Astrocyte (in vitro differentiated cells and primary cell): ENCODE results near the gene CDH26. TPM values are rescaled to one million over a fixed set of nuclear protein-coding genes. Genes with fewer than 3 reads are reported as not detected.

ENCODE experiments used
- DNase-seq: peaks from one replicate; pipeline ENCODE4 v3.0.0-alpha.2; 2010; ENCODE audit warnings: low read depth
- FAIRE-seq: peaks from 2 replicates; lab custom pipeline; 2011; peaks lifted over from hg19 to GRCh38; lab: Jason Lieb, UNC
- H2AFZ ChIP-seq: 2 replicates; pipeline ENCODE4 v1.6.0; 2012; ENCODE audit warnings: low read depth, low read length, inconsistent platforms
- H3K27ac ChIP-seq: 2 replicates; pipeline ENCODE4 v1.5.1; 2011; ENCODE audit warnings: low read depth, low read length, inconsistent platforms
- H3K27me3 ChIP-seq: 2 replicates; pipeline ENCODE4 v1.6.0; 2011; ENCODE audit warnings: low read length, inconsistent platforms; ENCODE audit not compliant: insufficient read depth
- H3K36me3 ChIP-seq: 2 replicates; pipeline ENCODE4 v1.5.1; 2011; ENCODE audit warnings: low read length, inconsistent platforms; ENCODE audit not compliant: insufficient read depth
- H3K4me1 ChIP-seq: 2 replicates; pipeline ENCODE4 v1.5.1; 2011; ENCODE audit warnings: low read length, inconsistent platforms; ENCODE audit not compliant: insufficient read depth
- H3K4me2 ChIP-seq: 2 replicates; pipeline ENCODE4 v1.6.0; 2012; ENCODE audit warnings: low read length, inconsistent platforms
- H3K4me3 ChIP-seq: 2 replicates; pipeline ENCODE4 v1.5.1; 2011; ENCODE audit warnings: low read depth, mild to moderate bottlenecking, low read length, inconsistent platforms; ENCODE audit not compliant: insufficient read depth
- H3K79me2 ChIP-seq: 2 replicates; pipeline ENCODE4 v1.6.0; 2012; ENCODE audit warnings: mild to moderate bottlenecking, low read length, inconsistent platforms; ENCODE audit not compliant: insufficient read depth
- H3K9ac ChIP-seq: 2 replicates; pipeline ENCODE4 v1.6.0; 2012; ENCODE audit warnings: mild to moderate bottlenecking, low read length, inconsistent platforms
- H3K9me3 ChIP-seq: 2 replicates; pipeline ENCODE4 v1.5.1; 2012; ENCODE audit warnings: low read depth, mild to moderate bottlenecking, low read length, inconsistent platforms; ENCODE audit not compliant: insufficient read depth
- H4K20me1 ChIP-seq: 2 replicates; pipeline ENCODE4 v1.6.0; 2012; ENCODE audit warnings: low read length, inconsistent platforms; ENCODE audit not compliant: insufficient read depth
- H3K27ac Mint-ChIP-seq: one replicate; pipeline ENCODE4 v1.8.0; 2021; ENCODE audit warnings: mild to moderate bottlenecking, mixed read lengths; ENCODE audit not compliant: unreplicated experiment
- H3K27me3 Mint-ChIP-seq: one replicate; pipeline ENCODE4 v1.8.0; 2021; ENCODE audit warnings: low read depth, mixed read lengths; ENCODE audit not compliant: unreplicated experiment
- H3K36me3 Mint-ChIP-seq: one replicate; pipeline ENCODE4 v1.8.0; 2021; ENCODE audit warnings: low read depth, mixed read lengths; ENCODE audit not compliant: unreplicated experiment
- H3K4me1 Mint-ChIP-seq: one replicate; pipeline ENCODE4 v1.8.0; 2021; ENCODE audit warnings: low read depth, mixed read lengths; ENCODE audit not compliant: unreplicated experiment
- H3K4me3 Mint-ChIP-seq: one replicate; pipeline ENCODE4 v1.8.0; 2021; ENCODE audit warnings: mild to moderate bottlenecking, moderate library complexity, mixed read lengths; ENCODE audit not compliant: unreplicated experiment
- H3K9me3 Mint-ChIP-seq: one replicate; pipeline ENCODE4 v1.8.0; 2021; ENCODE audit warnings: mild to moderate bottlenecking, mixed read lengths; ENCODE audit not compliant: unreplicated experiment
- CTCF ChIP-seq: IDR thresholded peaks from 2 replicates; pipeline ENCODE4 v1.5.1; 2011; ENCODE audit warnings: low read depth, mild to moderate bottlenecking, inconsistent platforms, low read length, moderate library complexity; ENCODE audit not compliant: insufficient read depth
- EZH2 ChIP-seq: IDR thresholded peaks from 2 replicates; pipeline ENCODE4 v1.6.1; 2012; ENCODE audit warnings: mild to moderate bottlenecking, low read length, inconsistent platforms; ENCODE audit not compliant: insufficient read depth
- total RNA-seq: library from RNA; stranded (reverse); gene quantifications from 2 replicates; pipeline ENCODE4 v1.2.1, GENCODE V29; 2021

CDH26 gene
- total RNA-seq, 1 donor from 2014 or later = 0.34 TPM

- Histone ChIP-seq H3K4me2 (no peak overlapping the region), H3K4me1 (peaks cover 3% of the 10 kb centered on the region), H3K4me3 (no peak overlapping the region), H3K79me2 (no peaks in the 10 kb centered on the region), H3K27me3 (no peaks in the 10 kb centered on the region), H3K27ac (no peak overlapping the region), H3K36me3 (no peaks in the 10 kb centered on the region), H3K9ac (no peak overlapping the region), H3K9me3 (no peaks in the 10 kb centered on the region), H4K20me1 (no peaks in the 10 kb centered on the region), H2AFZ (no peak overlapping the region)
- Mint-ChIP-seq H3K9me3 (peaks cover 3% of the 10 kb centered on the region), H3K27me3 (peaks cover 4% of the 10 kb centered on the region), H3K36me3 (no peaks in the 10 kb centered on the region), H3K4me3 (no peak overlapping the region), H3K4me1 (peaks cover 14% of the 10 kb centered on the region), H3K27ac (no peak overlapping the region)
- DNase-seq (no peak), FAIRE-seq (no peak)
- TF ChIP-seq EZH2 (no peak), CTCF (no peak)
Measured at GRCh38 chr20:60046860-60047259, 88.6 kb downstream of the CDH26 start.

- DNase-seq (no peak), FAIRE-seq (no peak)
- Histone ChIP-seq H2AFZ (peak overlapping the region; percentile 18), H3K36me3 (no peaks in the 10 kb centered on the region), H3K4me1 (peaks cover 3% of the 10 kb centered on the region), H3K27me3 (no peaks in the 10 kb centered on the region), H3K9me3 (no peaks in the 10 kb centered on the region), H3K27ac (no peak overlapping the region), H3K4me2 (peak overlapping the region; percentile 45), H3K9ac (no peak overlapping the region), H3K79me2 (no peaks in the 10 kb centered on the region), H3K4me3 (no peak overlapping the region), H4K20me1 (no peaks in the 10 kb centered on the region)
- TF ChIP-seq EZH2 (no peak), CTCF (no peak)
- peaks cover 10% of the 10 kb centered on the region for H3K27me3 Mint-ChIP-seq
- no peak overlapping the region for H3K4me3 Mint-ChIP-seq
- H3K9me3 Mint-ChIP-seq = no peaks in the 10 kb centered on the region
- H3K4me1 Mint-ChIP-seq = peaks cover 9% of the 10 kb centered on the region
- H3K36me3 Mint-ChIP-seq = no peaks in the 10 kb centered on the region
- H3K27ac Mint-ChIP-seq = no peak overlapping the region
Measured at GRCh38 chr20:60048634-60049521, 90.7 kb downstream of the CDH26 start.

GRCh38 chr20:60049601-60050000, 91.4 kb downstream of the CDH26 start:
- no peak for FAIRE-seq
- Histone ChIP-seq H3K79me2 (no peaks in the 10 kb centered on the region), H3K4me1 (peaks cover 3% of the 10 kb centered on the region), H4K20me1 (no peaks in the 10 kb centered on the region), H3K9me3 (no peaks in the 10 kb centered on the region), H3K9ac (no peak overlapping the region), H3K27ac (no peak overlapping the region), H3K36me3 (no peaks in the 10 kb centered on the region), H3K4me3 (no peak overlapping the region), H3K27me3 (no peaks in the 10 kb centered on the region), H3K4me2 (peak overlapping the region; percentile 45), H2AFZ (peak overlapping the region; percentile 18)
- no peaks in the 10 kb centered on the region for H3K36me3 Mint-ChIP-seq
- H3K4me1 Mint-ChIP-seq = peaks cover 9% of the 10 kb centered on the region
- peaks cover 10% of the 10 kb centered on the region for H3K27me3 Mint-ChIP-seq
- H3K4me3 Mint-ChIP-seq = no peak overlapping the region
- H3K9me3 Mint-ChIP-seq = no peaks in the 10 kb centered on the region
- no peak for TF ChIP-seq CTCF
- TF ChIP-seq EZH2 = no peak
- no peak overlapping the region for H3K27ac Mint-ChIP-seq
- peak; percentile 3 for DNase-seq
